ENCODE results near the gene PPFIBP2.

DNA sequence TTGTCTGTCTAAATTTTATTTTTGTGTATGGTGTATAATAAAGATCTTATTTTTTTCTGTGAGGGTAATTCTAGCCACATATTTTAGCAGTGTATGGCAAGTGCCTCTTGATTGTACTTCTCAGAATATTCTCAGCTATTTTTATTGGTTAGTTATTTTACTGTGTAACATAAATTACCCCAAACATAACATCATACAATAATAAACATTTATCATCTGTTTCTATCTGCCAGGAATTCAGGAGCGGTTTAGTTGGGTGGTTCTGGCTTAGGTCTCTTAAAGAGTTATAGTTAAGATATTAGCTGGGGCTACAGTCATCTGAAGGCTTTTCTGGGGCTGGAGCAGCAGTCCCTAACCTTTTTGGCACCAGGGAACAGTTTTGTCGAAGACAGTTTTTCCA, 47.8 kb downstream of the PPFIBP2 start:
- TF ChIP-seq, protein P1, sequence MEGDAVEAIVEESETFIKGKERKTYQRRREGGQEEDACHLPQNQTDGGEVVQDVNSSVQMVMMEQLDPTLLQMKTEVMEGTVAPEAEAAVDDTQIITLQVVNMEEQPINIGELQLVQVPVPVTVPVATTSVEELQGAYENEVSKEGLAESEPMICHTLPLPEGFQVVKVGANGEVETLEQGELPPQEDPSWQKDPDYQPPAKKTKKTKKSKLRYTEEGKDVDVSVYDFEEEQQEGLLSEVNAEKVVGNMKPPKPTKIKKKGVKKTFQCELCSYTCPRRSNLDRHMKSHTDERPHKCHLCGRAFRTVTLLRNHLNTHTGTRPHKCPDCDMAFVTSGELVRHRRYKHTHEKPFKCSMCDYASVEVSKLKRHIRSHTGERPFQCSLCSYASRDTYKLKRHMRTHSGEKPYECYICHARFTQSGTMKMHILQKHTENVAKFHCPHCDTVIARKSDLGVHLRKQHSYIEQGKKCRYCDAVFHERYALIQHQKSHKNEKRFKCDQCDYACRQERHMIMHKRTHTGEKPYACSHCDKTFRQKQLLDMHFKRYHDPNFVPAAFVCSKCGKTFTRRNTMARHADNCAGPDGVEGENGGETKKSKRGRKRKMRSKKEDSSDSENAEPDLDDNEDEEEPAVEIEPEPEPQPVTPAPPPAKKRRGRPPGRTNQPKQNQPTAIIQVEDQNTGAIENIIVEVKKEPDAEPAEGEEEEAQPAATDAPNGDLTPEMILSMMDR (IDR thresholded peaks at IDR 0.05) = no peak
- TF ChIP-seq POLR2A (IDR thresholded peaks at IDR 0.05) = no peak

Data from thyroid gland (tissue), 4 donors.